ENCODE measurements around the gene PRUNE2. TPM values are rescaled to one million over a fixed set of nuclear protein-coding genes. Genes with fewer than 3 reads are reported as not detected.
"Not testable (repeated sequence)": the region's sequence is repeated elsewhere in the genome, so short reads cannot be mapped to it uniquely, and the experiment has no call there.

PRUNE2 gene
- total and polyA plus RNA-seq, 12 donors, result 1.9 to 68.0 (median 11.2) TPM

DNA sequence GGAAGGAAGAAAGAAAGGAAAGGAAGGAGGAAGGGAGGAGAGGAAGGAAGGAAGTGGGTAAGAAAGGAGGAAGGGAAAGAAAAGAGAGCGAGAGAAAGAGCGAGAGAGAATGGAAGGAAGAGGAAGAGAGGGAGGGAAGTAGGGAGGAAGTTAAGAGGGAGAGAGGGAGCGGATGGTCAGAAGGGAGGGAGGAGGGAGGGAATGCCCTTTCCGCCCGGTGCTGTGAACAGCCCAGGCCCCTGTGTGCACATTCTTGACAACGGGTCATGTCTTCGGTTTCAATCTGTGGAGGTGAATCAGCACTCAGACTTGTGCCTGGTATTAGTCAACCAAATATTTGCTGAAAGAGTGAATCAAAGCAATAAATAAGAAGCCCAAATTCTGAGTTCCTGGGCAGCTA, 39.2 kb downstream of the PRUNE2 start:
- intact Hi-C loops (cut with DNase I), result no loop called here
- WGBS, 4 donors, result 44 to 61% (median 46%) methylated on average over 7 of the region's 7 CpGs
- H3K9me3 ChIP-seq (replicated peaks in 1 of 3), result no peaks in the 10 kb centered on the region

DNA sequence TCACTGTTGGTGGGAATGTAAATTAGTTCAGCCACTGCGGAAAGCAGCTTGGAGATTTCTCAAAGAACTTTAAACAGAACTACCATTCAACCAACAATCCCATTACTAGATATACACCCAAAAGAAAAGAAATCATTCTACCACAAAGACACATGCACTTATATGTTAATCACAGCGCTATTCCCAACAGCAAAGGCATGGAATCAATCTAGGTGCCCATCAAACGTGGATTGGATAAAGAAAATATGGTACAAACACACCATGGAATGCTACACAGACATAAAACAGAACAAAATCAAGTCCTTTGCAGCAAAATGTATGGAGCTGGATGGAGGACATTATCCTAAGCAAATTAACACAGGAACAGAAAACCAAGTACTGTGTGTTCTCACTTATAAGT, 42.1 kb downstream of the PRUNE2 start:
- H3K27me3 ChIP-seq, result no peaks in the 10 kb centered on the region
- H3K4me1 ChIP-seq (replicated peaks in 1 of 2), result no peaks in the 10 kb centered on the region
- 60 to 79% (median 75%) methylated on average over 3 of the region's 3 CpGs for WGBS, 4 donors
- no peak overlapping the region for H3K27ac ChIP-seq
- no peak for DNase-seq
- TF ChIP-seq, protein P1, sequence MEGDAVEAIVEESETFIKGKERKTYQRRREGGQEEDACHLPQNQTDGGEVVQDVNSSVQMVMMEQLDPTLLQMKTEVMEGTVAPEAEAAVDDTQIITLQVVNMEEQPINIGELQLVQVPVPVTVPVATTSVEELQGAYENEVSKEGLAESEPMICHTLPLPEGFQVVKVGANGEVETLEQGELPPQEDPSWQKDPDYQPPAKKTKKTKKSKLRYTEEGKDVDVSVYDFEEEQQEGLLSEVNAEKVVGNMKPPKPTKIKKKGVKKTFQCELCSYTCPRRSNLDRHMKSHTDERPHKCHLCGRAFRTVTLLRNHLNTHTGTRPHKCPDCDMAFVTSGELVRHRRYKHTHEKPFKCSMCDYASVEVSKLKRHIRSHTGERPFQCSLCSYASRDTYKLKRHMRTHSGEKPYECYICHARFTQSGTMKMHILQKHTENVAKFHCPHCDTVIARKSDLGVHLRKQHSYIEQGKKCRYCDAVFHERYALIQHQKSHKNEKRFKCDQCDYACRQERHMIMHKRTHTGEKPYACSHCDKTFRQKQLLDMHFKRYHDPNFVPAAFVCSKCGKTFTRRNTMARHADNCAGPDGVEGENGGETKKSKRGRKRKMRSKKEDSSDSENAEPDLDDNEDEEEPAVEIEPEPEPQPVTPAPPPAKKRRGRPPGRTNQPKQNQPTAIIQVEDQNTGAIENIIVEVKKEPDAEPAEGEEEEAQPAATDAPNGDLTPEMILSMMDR (IDR thresholded peaks at IDR 0.05), result no peak
- TF ChIP-seq POLR2A (IDR thresholded peaks at IDR 0.05), result no peak
- intact Hi-C loops (cut with DNase I), result no loop called here
- H3K36me3 ChIP-seq (replicated peaks in 1 of 2), result no peaks in the 10 kb centered on the region
- no peak overlapping the region for H3K4me3 ChIP-seq
- H3K9me3 ChIP-seq (replicated peaks in 1 of 3), result no peaks in the 10 kb centered on the region

More for the DNA sequence above, 39.2 kb downstream of the PRUNE2 start:
- no peak overlapping the region for H3K4me3 ChIP-seq
- no peak overlapping the region for H3K27ac ChIP-seq
- no peaks in the 10 kb centered on the region for H3K36me3 ChIP-seq (replicated peaks in 1 of 2)
- TF ChIP-seq, protein P1 (IDR thresholded peaks at IDR 0.05), result no peak
- TF ChIP-seq POLR2A (IDR thresholded peaks at IDR 0.05), result no peak
- DNase-seq, result no peak
- H3K27me3 ChIP-seq, result no peaks in the 10 kb centered on the region
- no peaks in the 10 kb centered on the region for H3K4me1 ChIP-seq (replicated peaks in 1 of 2)

DNA sequence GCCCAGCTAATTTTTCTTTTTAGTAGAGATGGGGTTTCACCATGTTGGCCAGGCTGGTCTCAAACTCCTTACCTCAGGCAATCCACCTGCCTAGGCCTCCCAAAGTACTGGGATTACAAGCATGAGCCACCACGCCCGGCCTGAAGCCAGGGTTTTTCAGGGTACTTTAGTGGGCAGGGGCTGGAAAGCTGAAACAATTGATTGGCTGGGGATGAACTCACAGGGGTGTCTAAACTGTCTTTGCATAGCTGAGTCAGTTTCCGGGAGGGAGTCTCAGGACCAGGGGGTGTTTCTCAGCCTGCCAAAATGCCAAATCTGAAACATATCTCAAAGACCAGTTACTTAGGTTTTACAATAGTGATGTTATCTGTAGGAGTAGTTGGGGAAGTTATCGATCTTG, 46.1 kb downstream of the PRUNE2 start:
- 80 to 91% (median 90%) methylated on average over 4 of the region's 4 CpGs for WGBS, 4 donors
- H3K27ac ChIP-seq, result no peak overlapping the region

DNA sequence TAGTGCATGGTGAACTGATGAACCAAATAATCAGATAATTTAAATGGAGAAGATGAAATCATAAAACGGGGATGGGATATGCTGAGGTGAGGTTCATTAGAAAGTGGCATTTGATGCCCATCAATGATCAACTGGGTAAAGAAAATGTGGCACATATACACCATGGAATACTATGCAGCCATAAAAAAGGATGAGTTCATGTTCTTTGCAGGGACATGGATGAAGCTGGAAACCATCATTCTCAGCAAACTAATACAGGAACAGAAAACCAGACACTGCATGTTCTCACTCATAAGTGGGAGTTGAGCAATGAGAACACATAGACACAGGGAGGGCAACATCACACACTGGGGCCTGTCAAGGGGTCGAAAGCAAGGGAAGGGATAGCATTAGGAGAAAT, 47.7 kb downstream of the PRUNE2 start:
- H3K9me3 ChIP-seq (replicated peaks in 1 of 3); H3K36me3 ChIP-seq (replicated peaks in 1 of 2); H3K4me3 ChIP-seq; DNase-seq; H3K4me1 ChIP-seq (replicated peaks in 1 of 2); H3K27ac ChIP-seq; intact Hi-C loops (cut with DNase I); H3K27me3 ChIP-seq: not testable (repeated sequence)
- 67 to 74% (median 70%) methylated on average over 2 of the region's 2 CpGs for WGBS, 4 donors

More for the DNA sequence above, 46.1 kb downstream of the PRUNE2 start:
- no peaks in the 10 kb centered on the region for H3K27me3 ChIP-seq
- intact Hi-C loops (cut with DNase I), result no loop called here
- no peaks in the 10 kb centered on the region for H3K4me1 ChIP-seq (replicated peaks in 1 of 2)
- TF ChIP-seq POLR2A (IDR thresholded peaks at IDR 0.05), result no peak
- TF ChIP-seq, protein P1 (IDR thresholded peaks at IDR 0.05), result no peak
- H3K9me3 ChIP-seq (replicated peaks in 1 of 3), result no peaks in the 10 kb centered on the region
- no peaks in the 10 kb centered on the region for H3K36me3 ChIP-seq (replicated peaks in 1 of 2)
- no peak overlapping the region for H3K4me3 ChIP-seq
- no peak for DNase-seq

DNA sequence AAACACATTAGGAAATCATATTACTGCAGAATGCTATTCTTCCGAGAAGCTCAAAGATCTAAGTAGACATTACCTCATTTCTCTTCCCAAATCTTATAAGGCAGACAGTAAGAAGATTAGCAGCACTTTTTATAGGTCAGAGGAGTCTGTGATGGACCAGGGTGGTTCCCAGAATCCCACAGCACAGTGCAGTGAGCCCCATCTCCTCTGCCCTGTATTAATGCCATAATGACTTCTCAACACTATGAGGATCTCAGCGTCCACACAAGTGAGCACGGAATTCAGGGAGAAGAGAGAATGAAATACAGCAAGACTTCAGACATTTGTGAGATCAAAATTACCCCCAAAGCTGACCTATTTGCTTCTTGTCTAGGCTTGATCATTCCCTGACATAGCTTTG, 49.9 kb downstream of the PRUNE2 start:
- Histone ChIP-seq H3K9me3 (replicated peaks in 1 of 3) (no peaks in the 10 kb centered on the region), H3K27me3 (no peaks in the 10 kb centered on the region), H3K4me3 (no peak overlapping the region), H3K27ac (no peak overlapping the region), H3K4me1 (replicated peaks in 1 of 2) (no peaks in the 10 kb centered on the region), H3K36me3 (replicated peaks in 1 of 2) (no peaks in the 10 kb centered on the region)
- TF ChIP-seq, protein P1 (IDR thresholded peaks at IDR 0.05), result no peak
- TF ChIP-seq POLR2A (IDR thresholded peaks at IDR 0.05), result no peak
- WGBS, 4 donors, result 82 to 90% (median 85%) methylated on average over 3 of the region's 3 CpGs
- no peak for DNase-seq
- intact Hi-C loops (cut with DNase I), result no loop called here

Data from adrenal gland (tissue), 12 donors.